ENCODE data around the gene GPR18. TPM values are rescaled to one million over a fixed set of nuclear protein-coding genes. Genes with fewer than 3 reads are reported as not detected.

GPR18 gene
- total RNA-seq, 3 donors from 2014 or later: 0.32 TPM; not detected in 2

- Histone ChIP-seq H3K27me3 (no peaks in the 10 kb centered on the region), H3K9me3 (no peaks in the 10 kb centered on the region), H3K4me3 (no peak overlapping the region), H3K36me3 (no peaks in the 10 kb centered on the region), H3K4me1 (no peaks in the 10 kb centered on the region), H3K27ac (no peak overlapping the region)
- TF ChIP-seq, protein P1, sequence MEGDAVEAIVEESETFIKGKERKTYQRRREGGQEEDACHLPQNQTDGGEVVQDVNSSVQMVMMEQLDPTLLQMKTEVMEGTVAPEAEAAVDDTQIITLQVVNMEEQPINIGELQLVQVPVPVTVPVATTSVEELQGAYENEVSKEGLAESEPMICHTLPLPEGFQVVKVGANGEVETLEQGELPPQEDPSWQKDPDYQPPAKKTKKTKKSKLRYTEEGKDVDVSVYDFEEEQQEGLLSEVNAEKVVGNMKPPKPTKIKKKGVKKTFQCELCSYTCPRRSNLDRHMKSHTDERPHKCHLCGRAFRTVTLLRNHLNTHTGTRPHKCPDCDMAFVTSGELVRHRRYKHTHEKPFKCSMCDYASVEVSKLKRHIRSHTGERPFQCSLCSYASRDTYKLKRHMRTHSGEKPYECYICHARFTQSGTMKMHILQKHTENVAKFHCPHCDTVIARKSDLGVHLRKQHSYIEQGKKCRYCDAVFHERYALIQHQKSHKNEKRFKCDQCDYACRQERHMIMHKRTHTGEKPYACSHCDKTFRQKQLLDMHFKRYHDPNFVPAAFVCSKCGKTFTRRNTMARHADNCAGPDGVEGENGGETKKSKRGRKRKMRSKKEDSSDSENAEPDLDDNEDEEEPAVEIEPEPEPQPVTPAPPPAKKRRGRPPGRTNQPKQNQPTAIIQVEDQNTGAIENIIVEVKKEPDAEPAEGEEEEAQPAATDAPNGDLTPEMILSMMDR (IDR thresholded peaks at IDR 0.05): no peak
- TF ChIP-seq POLR2AphosphoS5 (IDR thresholded peaks at IDR 0.05): no peak
- TF ChIP-seq POLR2A (IDR thresholded peaks at IDR 0.05): no peak
- intact Hi-C loops (cut with DNase I; ENCODE audit: low total_unique reads): no loop called here
- DNase-seq (ENCODE audit: low spot score in 2 of 2): no peak
Observed at GRCh38 chr13:99298056-99298455, 39.9 kb upstream of the GPR18 start.

DNA sequence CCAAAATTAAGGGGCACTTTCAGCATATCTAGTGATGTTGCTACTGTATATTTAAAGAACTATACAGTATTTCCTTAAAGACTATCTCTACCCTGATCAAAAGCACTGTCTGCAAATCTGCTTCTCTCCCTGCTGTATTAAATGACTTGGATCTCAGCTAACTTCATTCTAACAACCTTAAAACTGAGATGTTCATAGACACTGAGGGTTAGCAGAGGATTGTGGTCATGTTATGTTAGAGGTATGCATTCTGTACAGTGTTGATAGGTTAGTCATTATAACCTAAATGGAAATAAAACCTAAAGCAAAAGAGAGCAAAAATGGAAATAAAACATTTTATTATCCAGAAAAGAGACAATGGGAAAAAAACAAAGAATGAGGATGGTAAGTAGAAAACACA, 39.2 kb upstream of the GPR18 start:
- intact Hi-C loops (cut with DNase I; ENCODE audit: low total_unique reads): no loop called here

DNA sequence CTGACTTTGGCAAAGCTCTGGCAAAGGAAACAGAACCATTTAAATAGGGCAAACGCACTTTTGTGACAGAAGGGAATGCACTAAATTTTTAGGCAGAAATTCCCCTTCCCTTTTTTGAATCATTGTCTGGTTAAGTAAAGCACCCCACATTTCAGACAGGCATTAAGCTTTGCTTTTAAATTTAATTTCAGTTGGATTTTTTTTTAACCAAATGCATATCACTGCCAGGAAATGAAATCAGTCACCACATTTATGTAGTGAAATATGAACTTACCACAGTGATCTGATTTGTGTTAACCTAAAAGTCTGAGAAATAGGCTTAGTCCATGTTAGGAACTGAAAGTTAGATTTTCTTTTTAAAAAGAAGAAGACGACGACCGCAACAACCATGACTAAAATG, 38.2 kb upstream of the GPR18 start:
- no peak overlapping the region for H3K27ac ChIP-seq
- no peak for TF ChIP-seq POLR2AphosphoS5 (IDR thresholded peaks at IDR 0.05)
- TF ChIP-seq POLR2A (IDR thresholded peaks at IDR 0.05): no peak
- TF ChIP-seq, protein P1 (IDR thresholded peaks at IDR 0.05): no peak
- H3K4me1 ChIP-seq: no peaks in the 10 kb centered on the region
- no peaks in the 10 kb centered on the region for H3K9me3 ChIP-seq
- no peak for DNase-seq (ENCODE audit: low spot score in 2 of 2)
- intact Hi-C loops (cut with DNase I; ENCODE audit: low total_unique reads): no loop called here
- H3K36me3 ChIP-seq: no peaks in the 10 kb centered on the region
- no peaks in the 10 kb centered on the region for H3K27me3 ChIP-seq
- no peak overlapping the region for H3K4me3 ChIP-seq

More for the DNA sequence above, 39.2 kb upstream of the GPR18 start:
- TF ChIP-seq POLR2A (IDR thresholded peaks at IDR 0.05) (no peak), POLR2AphosphoS5 (IDR thresholded peaks at IDR 0.05) (no peak)
- TF ChIP-seq, protein P1 (IDR thresholded peaks at IDR 0.05): no peak
- no peak for DNase-seq (ENCODE audit: low spot score in 2 of 2)
- Histone ChIP-seq H3K4me1 (no peaks in the 10 kb centered on the region), H3K4me3 (no peak overlapping the region), H3K36me3 (no peaks in the 10 kb centered on the region), H3K9me3 (no peaks in the 10 kb centered on the region), H3K27ac (no peak overlapping the region), H3K27me3 (no peaks in the 10 kb centered on the region)

- H3K27ac ChIP-seq: no peak overlapping the region
- H3K27me3 ChIP-seq: no peaks in the 10 kb centered on the region
- no peak overlapping the region for H3K4me3 ChIP-seq
- intact Hi-C loops (cut with DNase I; ENCODE audit: low total_unique reads): no loop called here
- TF ChIP-seq POLR2AphosphoS5 (IDR thresholded peaks at IDR 0.05) (no peak), POLR2A (IDR thresholded peaks at IDR 0.05) (no peak)
- TF ChIP-seq, protein P1 (IDR thresholded peaks at IDR 0.05): no peak
- no peaks in the 10 kb centered on the region for H3K36me3 ChIP-seq
- no peaks in the 10 kb centered on the region for H3K9me3 ChIP-seq
- no peaks in the 10 kb centered on the region for H3K4me1 ChIP-seq
- no peak for DNase-seq (ENCODE audit: low spot score in 2 of 2)
Observed at GRCh38 chr13:99295488-99296252, 37.5 kb upstream of the GPR18 start.

GRCh38 chr13:99294958-99295357, 36.8 kb upstream of the GPR18 start:
- H3K36me3 ChIP-seq: no peaks in the 10 kb centered on the region
- no peak for TF ChIP-seq POLR2A (IDR thresholded peaks at IDR 0.05)
- TF ChIP-seq, protein P1 (IDR thresholded peaks at IDR 0.05): no peak
- TF ChIP-seq POLR2AphosphoS5 (IDR thresholded peaks at IDR 0.05): no peak
- intact Hi-C loops (cut with DNase I; ENCODE audit: low total_unique reads): no loop called here

More at GRCh38 chr13:99294958-99295357, 36.8 kb upstream of the GPR18 start:
- Histone ChIP-seq H3K4me3 (no peak overlapping the region), H3K9me3 (no peaks in the 10 kb centered on the region), H3K27ac (no peak overlapping the region), H3K4me1 (no peaks in the 10 kb centered on the region), H3K27me3 (no peaks in the 10 kb centered on the region)
- DNase-seq (ENCODE audit: low spot score in 2 of 2): no peak
